HG03469 (cell line): Measurements from ENCODE around the gene TBX4.

ENCODE experiments used
- ATAC-seq: cut with Tn5 transposase; IDR thresholded peaks from one replicate; pipeline ENCODE4 v1.9.1; 2021; ENCODE audit warnings: mild to moderate bottlenecking, moderate library complexity, moderate number of reproducible peaks; ENCODE audit not compliant: unreplicated experiment

TBX4 gene

DNA sequence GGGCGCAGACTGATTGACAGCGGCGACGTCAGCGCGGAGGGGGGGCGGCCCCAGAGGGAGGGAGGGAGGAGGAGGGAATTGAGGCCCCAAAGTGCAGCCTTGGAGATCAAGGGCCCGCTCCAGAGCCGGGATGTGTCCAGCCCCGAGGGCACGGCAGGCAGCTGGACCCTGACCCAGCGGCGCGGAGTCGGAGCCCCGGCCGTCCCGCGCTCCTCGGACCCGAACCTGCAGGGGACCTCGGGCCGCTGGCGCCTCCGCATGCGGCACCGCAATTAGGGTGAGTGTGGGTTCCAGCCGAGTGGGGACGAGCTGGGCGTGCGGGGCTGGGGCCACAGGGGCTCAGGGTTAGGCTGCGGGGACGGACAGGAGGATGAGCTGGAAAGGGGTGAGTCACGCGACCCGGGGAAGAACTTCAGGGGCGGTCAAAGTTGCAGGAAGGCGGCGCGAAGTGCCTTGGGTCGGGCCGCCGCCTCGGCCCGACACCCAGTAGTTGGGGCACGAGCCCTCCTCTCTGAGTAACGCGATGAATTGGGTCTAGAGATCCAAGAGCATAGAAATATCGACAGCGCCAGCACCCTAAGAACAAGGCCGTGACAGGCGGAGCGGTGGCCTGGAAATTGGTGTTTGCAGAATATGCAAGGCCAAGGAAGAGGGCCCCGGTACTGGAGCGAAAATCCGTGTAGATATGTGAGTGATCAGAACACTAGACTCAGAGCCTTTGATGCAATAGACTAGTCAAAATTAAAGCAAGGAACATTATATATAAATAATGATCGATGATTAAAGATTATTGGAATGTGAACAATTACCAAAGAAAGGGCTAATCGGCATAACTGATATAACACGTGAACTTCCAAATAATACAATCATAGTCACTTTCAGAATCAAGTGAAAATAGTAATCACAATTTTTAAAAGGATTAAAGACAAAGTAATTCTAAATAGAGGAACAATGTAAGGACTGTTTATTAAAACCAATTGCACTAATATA, at the start of gene TBX4:
Gene TBX4, plus strand, starts transcription at position 122 of the 990 bp plus-strand sequence. CDS start 4,069 bp downstream, outside the sequence.
- ATAC-seq: no peak

DNA sequence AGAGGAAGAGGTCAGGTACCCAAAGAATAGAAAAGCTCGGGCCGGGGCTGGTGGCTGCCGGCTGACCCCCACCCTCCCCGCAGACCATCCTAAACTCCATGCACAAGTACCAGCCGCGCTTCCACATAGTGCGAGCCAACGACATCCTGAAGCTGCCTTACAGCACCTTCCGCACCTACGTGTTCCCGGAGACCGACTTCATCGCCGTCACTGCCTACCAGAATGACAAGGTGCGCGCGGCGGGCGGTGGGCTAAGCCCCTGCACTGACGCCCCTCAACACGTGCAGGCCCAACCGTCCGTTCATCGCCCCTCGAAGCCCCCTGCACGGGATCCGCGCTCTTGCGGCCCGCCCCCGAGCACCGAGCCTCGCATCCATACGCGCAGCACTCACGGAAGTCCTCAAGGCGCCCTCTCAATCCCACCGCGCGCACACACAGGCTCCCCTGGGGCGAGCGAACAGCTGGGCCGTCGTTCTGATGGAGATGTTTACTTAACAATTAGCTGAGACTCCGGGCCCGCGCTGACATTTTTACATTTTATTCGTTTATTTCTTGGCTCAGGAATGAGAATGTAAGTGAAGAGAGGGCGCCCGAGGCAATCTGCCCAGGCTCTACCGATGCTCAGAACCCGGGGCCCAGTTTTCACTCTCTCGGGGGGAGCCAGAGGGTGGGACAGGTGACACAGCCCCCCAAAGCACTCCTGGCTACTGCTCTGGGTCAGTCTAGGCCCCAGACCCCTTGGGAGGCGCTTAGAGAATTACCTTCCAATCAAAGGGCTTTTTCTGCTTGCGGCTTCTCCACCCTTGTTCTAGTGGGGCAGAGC, 49.0 kb upstream of the TBX4 start:
- ATAC-seq: no peak

DNA sequence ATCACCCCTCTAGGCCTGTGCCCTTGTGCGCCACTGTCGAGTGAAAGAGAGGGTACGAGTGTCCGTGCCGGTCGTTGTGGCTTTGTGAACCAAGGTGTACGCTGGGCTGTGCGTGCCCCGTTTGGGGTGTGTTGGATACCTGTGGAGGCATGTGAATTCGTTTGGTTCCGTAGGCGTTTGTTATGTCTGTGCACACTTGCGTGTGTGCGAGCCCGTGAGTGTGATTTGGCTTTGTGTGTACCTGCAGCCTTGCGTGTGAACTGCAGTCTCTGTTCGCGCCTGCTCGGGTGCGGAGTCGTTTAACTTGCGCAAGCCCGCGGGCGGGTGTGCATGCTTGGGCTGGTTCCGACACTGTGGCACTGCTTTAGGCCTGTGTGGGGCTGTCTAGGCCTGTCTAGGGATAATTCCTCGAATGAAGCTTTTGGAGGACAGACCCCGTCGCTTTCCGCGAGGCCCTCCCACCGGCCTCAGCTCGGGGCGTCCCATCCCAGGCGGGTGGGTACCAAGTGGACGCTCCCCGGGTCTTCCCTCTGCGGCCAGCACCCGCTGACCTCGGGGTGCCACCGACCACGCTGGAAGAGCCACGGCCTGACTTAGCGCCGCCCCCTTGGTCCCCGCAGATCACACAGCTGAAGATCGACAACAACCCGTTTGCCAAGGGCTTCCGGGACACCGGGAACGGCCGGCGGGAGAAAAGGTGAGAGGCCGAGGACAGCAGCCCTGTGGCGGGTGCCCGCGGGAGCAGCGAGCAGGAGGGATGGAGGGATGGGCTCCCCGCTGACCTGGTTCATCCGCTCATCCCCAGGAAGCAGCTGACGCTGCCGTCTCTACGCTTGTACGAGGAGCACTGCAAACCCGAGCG, 48.2 kb upstream of the TBX4 start:
- ATAC-seq: no peak

DNA sequence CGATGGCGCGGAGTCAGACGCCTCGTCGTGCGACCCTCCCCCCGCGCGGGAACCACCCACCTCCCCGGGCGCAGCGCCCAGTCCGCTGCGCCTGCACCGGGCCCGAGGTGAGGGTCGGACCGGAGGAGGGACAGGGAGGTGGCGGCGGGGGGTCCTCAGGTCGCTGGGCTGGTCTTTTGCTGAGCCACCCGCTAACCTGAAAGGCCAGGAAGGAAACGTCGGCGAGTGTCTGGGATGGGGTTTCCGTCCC, 47.6 kb upstream of the TBX4 start:
- no peak for ATAC-seq

DNA sequence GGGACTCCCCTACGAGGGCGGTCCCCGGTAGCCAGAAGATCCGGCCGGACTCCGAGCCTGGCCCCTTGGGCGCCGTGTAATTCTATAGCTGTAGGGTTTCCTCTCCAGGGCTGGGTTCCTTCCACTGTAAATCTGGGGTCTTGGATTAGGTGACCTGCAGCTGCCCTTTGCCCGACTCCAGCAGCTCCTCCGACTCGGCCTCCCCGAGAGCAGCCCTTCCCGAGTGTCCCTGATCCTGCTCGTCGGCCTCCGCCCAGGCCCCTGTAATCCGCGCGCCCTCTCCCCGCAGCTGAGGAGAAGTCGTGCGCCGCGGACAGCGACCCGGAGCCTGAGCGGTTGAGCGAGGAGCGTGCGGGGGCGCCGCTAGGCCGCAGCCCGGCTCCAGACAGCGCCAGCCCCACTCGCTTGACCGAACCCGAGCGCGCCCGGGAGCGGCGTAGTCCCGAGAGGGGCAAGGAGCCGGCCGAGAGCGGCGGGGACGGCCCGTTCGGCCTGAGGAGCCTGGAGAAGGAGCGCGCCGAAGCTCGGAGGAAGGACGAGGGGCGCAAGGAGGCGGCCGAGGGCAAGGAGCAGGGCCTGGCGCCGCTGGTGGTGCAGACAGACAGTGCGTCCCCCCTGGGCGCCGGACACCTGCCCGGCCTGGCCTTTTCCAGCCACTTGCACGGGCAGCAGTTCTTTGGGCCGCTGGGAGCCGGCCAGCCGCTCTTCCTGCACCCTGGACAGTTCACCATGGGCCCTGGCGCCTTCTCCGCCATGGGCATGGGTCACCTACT, 47.1 kb upstream of the TBX4 start:
- ATAC-seq: no peak

DNA sequence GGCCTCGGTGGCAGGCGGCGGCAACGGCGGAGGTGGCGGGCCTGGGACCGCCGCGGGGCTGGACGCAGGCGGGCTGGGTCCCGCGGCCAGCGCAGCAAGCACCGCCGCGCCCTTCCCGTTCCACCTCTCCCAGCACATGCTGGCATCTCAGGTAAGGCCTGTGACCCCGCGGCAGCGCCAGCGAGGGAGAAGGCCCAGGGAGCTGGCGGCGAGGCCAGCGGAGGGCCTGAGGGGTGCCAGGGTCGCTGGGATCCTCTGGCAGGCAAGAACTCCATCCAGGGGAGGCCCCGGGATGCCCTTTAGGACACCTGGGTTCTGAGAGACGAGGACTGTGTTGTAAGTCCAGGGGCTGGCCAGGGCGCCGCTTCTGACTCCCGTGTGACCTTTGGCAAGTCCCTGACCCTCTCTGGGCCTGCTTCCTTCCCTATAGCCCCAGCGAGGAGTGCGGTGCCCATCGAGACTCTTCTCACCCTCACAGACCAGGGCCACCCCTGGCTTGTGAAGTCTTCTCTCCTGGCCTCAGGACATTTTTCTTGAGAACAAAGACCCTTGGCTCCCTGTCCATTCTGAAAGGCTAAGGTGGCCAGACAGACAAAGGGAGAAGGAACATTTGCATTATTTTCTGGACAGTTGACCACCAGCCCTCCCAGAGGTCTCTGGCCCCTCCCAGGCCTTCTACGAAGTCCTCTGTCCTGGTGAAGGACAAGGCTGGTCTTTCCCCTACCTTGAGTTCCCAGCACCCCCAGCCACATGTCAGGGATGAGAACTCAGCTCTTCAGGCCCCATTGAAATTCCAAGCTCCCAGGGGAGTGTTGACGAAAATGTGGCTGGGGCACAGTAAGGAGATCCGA, 46.3 kb upstream of the TBX4 start:
- ATAC-seq: no peak

DNA sequence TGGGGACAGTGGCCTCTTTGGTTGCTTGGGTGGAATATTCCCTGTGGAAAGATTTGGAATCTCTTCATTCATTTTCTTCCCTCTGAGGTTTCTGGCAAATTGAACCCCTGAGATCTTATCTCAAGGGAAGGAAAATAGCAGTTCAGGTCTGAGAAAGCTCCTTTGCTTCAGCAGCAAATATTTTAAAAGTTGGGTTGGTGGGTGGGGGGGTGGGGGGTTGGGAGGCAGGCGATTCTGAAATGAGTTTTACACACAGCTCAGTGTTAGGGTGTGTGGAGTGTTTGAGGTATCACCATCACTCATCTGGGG, 45.7 kb upstream of the TBX4 start:
- ATAC-seq: no peak

DNA sequence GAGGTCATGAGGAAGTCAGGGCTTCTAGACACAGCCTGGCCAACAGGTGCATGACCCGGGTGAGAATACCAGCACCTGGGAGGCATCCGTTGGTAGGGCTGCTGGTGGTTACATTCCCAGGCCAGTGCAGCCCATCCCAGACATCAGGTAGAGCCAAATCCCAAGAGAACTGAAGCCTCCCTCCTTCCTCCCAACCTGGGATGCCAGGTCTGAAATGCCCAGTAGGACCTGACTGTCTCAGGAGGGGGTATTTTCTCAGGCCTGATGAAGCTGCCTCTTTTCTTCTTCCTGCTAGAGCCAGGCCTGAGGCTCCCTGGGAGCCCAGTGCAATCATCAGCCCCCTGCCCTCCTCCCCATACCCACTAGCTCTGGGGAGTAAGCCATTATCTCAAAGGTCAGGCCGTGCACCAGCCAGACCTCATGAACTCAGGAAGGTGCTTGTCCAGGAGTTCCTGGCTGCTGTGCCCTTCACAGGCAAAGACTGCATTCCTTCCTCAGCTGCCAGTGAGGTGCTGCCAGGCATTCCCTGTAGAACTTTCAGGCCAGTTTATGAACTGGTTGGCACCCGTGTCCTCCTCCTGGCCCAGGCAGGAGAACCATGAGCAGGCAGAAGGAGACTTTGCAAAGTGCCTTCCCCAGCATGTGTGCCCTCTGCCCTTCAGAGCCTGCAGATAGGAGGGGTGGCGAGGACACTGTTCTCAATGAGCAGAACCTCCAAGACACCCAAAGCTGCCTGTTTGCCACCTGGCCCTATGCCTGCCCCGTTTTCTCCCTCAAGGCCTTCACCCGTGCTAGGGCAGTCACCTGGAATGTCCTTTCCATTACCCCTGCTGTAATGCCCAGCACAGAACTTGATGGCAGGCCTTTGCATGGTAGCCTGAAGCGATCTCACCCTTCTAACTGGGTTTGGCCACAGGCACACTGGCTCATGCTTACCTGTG, 45.0 kb upstream of the TBX4 start:
- no peak for ATAC-seq

DNA sequence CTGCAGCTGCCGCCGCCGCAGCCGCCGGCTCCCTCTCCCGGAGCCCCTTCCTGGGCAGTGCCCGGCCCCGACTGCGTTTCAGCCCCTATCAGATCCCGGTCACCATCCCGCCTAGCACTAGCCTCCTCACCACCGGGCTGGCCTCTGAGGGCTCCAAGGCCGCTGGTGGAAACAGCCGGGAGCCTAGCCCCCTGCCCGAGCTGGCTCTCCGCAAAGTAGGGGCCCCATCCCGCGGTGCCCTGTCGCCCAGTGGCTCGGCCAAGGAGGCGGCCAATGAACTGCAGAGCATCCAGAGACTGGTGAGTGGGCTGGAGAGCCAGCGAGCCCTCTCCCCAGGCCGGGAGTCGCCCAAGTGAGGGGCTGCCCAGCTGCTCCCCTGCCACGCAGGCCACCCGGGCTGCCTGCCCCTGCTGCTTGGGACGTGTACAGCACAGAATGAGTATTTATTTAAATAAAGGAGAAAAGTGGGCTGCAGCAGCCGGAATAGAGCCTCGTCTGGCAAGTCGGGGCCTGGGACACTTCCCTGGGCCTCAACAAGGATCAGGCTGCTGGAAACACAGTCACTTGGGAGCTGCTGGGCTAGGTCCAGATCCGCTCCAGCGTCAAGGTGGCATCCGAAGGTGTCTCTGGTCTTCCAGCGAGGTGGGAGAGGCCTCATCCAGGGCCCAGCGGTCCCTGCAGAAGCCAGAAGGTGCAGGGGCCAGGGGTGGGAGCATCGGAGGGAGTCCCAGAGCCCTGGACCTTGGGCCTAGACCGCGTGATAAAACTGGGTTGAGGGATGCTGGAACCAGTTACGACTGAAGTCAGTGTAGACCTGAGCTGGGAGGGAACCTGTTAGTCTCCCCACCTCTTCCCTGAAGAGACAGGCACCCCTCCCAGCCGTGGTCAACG, 43.8 kb upstream of the TBX4 start:
- ATAC-seq: no peak

DNA sequence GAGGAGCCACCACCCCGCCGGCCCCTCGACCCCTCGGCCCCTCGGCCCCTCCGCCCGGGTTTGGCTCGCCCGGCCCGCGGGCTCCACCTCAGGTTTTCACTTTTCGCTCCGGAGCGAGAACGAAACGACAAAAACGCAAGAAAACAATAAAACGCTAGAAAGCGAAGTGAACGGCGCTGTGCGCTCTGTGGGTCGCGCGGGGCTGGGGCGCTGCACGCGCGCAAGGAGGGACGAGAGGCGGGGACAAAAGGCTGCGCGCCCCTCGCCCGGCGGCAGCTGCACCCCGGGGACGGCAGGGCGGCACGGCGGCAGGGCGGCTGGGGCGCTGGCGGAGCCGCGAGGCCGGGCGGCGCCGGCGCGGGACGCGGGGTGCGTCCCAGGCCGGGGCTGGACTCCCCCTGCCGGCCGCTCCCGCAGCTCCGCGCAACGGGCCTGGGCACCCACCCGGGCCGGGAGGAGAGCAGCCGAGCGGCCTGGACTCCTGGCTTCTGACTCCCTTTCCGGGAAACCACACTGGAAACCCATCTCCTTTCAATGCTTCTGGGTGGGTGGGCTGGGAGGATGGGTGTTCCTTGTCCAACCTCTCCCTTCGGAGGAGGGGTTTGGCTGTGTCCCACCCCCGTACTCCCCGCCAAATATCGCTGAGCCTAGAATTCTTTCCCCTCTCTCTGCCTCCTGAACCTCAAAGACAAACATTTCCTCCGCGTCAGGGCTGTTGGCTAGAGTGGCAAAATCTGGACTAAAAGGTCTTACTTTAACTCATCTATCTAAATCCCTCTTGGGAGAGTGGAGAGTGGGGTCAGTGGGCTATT, 42.7 kb upstream of the TBX4 start:
- no peak for ATAC-seq

DNA sequence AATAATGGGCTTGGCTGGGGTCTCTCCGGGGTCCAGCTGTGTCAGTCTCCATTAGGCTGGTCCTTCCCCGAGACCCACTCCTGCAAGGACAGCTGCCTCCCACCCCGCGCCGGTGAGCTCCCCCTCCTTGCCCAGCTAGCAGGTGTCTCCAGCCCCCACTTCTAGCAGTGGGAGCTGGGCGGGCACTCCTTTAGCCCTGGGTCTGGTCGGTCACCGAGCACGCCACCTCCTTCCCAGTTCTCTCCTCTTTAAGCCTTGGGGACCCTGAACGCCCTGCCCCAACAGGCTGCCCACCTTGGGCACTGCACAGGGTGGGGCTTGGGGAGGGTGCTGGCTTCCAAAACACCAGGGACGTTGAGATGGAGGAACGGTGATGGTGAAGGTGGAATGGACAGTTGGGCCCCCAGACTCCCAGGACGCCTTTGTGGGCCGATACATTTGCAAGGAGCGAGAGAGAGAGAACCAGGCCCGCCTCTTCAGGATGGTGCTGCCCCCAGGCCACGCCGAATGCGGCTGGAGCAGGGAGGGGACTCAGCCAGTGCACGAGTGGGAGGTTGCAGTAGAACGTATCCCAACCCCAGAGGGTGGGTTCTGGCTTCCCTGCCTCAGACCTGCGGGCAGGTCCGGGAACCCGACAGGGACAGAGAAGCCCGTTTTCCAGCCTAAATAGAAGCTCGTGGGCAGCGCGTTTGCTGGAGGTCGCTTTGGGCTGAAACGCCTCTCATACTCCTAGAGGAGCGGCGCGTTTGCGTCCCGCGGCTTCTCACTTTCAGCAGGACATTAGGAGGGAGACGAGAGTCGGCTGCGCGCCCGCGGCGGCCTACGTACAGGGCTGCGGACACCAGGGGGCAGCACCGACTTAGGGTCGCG, 41.8 kb upstream of the TBX4 start:
- no peak for ATAC-seq

DNA sequence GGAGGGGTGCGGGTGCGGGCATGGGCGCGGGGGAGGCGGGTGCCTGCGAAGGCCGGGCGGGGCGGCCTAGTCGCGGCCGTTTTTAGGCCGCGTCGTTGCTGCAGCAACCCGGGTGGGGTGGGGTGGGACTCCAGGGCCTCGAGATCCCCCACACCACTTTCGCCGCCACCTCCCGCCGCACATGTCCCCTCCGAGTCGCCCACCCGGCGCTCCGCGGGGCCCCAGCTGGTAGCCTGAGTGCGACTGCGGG, 41.3 kb upstream of the TBX4 start:
- no peak for ATAC-seq

DNA sequence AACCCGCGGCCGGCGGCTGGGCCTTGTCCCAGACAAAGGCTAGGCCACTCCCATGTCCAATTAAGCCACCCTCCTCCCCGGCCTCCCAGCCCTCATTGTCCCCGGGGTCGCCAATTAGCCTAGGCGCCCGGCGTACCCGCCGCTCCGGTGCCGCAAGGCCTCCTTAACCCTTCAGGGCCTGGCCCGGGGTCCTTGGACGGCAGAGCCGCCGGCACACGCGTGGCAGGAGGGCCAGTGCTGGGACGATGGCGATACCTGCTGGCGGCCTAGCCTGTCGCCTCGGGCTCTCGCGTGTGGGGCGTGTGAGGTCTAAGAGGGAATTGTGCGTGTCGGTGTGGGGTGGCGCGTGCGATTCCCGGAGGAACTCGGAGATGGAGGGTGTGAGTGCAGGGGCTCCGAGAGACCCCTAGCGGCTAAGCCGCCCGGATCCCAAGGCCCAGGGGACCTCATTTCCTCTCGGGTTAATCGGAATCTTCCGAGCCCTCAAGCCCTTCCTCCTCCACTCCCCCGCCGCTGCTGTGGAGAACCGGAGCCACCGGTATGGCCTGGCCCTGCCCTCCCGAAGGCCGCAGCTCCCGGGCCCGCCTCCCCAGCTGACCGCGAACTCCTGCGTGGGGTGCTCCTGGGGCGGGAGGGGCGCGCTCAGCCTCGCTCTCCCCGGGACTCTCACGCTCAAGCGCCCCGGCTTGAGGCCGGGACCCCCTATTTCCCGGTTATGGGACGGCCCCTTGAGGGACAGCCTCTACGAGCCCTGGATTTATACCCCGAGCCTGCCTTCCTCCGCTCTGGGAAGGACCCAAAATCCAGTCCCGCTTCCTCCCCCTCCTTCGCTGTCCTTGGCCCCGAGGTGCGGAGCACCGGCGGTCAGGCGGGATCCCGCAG, 40.7 kb upstream of the TBX4 start:
- no peak for ATAC-seq

DNA sequence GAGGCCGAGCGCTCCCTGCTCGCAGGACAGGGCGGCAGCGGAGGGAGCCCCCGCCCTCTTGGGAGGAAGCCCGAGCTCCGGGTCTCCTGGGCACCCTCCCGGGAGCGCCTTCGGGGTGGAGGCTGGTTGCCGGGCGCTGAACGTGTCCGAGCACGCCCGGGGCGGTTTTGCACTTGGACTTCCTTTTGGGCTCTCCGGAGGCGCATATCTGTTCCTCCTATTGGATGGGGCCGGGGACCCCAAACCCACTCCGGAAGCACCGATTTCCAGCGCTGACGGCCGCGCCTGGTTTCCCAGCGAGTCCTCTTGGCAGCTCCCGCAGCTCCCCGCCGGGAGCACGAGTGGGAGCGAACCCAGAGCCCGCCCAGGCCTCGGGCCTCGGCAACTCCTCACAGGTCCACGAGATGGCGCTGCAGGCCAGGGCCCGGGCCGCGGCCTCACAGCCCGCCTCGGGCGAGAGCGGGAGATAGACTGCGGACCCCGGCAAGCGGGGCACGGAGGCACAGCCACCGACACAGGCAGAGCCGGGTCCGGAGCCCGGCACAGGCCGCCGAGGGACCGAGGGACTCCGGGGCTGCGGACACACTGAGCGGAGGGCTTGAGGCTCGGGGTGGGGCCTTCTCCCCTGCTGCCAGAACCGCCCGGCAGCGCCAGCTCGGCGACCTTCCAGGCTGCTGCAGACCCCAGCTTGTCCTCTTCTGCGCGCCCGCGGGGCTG, 39.9 kb upstream of the TBX4 start:
- ATAC-seq: peak; percentile 47
